Caco-2 (cell line): Measurements from ENCODE around the gene BORCS6. TPM values are rescaled to one million over a fixed set of nuclear protein-coding genes. Genes with fewer than 3 reads are reported as not detected.

Experiments
- BruUV-seq: library from RNA; stranded (reverse); fragments of 400-500 nt; replicated peaks from 2 replicates; lab custom pipeline; 2021; lab: Mats Ljungman, UMichigan
- CTCF ChIA-PET: fragments of 300-600 bp; sonication (Branson Sonifier 250); formaldehyde crosslinking; loops from one replicate; lab custom pipeline; 2022; ENCODE audit warnings: antibody characterized with exemption; lab: Charles Lee
- POLR2A ChIA-PET: fragments of 300-600 bp; sonication (Branson Sonifier 250); formaldehyde crosslinking; loops from one replicate; lab custom pipeline; 2022; ENCODE audit warnings: antibody characterized with exemption; lab: Charles Lee
- DNase-seq, 2 experiments: peaks; one replicate each; pipeline versions ENCODE4 v3.0.0 to v3.0.0-alpha.2; 2020 to 2022
- H3K27me3 ChIP-seq: replicated peaks from 2 replicates; pipeline ENCODE4 v1.6.0; 2011; ENCODE audit warnings: low read length; ENCODE audit not compliant: control insufficient read depth, insufficient read depth
- H3K36me3 ChIP-seq: 2 replicates; pipeline ENCODE4 v1.5.1; 2011; ENCODE audit warnings: low read length; ENCODE audit not compliant: control insufficient read depth, insufficient read depth
- H3K4me1 ChIP-seq: fragments of 250-450 bp; sonication (Bioruptor Pico); 2 replicates; pipeline ENCODE4 v1.5.1; 2020; ENCODE audit warnings: mild to moderate bottlenecking
- H3K4me3 ChIP-seq: 2 replicates; pipeline ENCODE4 v1.5.1; 2011; ENCODE audit warnings: low read depth, mild to moderate bottlenecking, control low read depth, low read length
- H3K9me3 ChIP-seq: fragments of 250-450 bp; sonication (Bioruptor Pico); 2 replicates; pipeline ENCODE4 v1.5.1; 2020; ENCODE audit warnings: mild to moderate bottlenecking, moderate library complexity
- H3K27ac Mint-ChIP-seq: one replicate; pipeline ENCODE4 v1.8.0; 2022; ENCODE audit warnings: mixed read lengths; ENCODE audit not compliant: unreplicated experiment
- H3K27me3 Mint-ChIP-seq: one replicate; pipeline ENCODE4 v1.8.0; 2022; ENCODE audit warnings: mixed read lengths; ENCODE audit not compliant: insufficient read depth, unreplicated experiment
- H3K36me3 Mint-ChIP-seq: one replicate; pipeline ENCODE4 v1.8.0; 2022; ENCODE audit warnings: mild to moderate bottlenecking, mixed read lengths; ENCODE audit not compliant: insufficient read depth, unreplicated experiment
- H3K4me1 Mint-ChIP-seq: one replicate; pipeline ENCODE4 v1.8.0; 2022; ENCODE audit warnings: low read depth, mixed read lengths; ENCODE audit not compliant: unreplicated experiment
- H3K4me3 Mint-ChIP-seq: one replicate; pipeline ENCODE4 v1.8.0; 2022; ENCODE audit warnings: mild to moderate bottlenecking, moderate library complexity, mixed read lengths; ENCODE audit not compliant: unreplicated experiment
- H3K9me3 Mint-ChIP-seq: one replicate; pipeline ENCODE4 v1.8.0; 2022; ENCODE audit warnings: mixed read lengths; ENCODE audit not compliant: unreplicated experiment
- intact Hi-C: fragments of 100-400 bp; cut with micrococcal nuclease; formaldehyde crosslinking; loops from one replicate; pipeline ENCODE4 v1.10.0; 2022; ENCODE audit not compliant: unreplicated experiment
- total RNA-seq: library from RNA; stranded (reverse); gene quantifications from 2 replicates; pipeline ENCODE4 v1.2.3, GENCODE V29; 2022
- TF ChIP-seq, protein P1 (sequence below), 2 experiments: fragments of 200-600 bp in 1 of 2; IDR thresholded peaks; 1 replicate in 1 of 2; 2 replicates in 1 of 2; pipeline versions ENCODE4 v1.5.1 to v1.8.0; 2011 to 2022; ENCODE audit warnings: antibody characterized with exemption in 1 of 2, control low read depth in 1 of 2, inconsistent platforms in 1 of 2, low read depth in 1 of 2, low read length in 1 of 2, mild to moderate bottlenecking in 1 of 2, moderate library complexity in 1 of 2; ENCODE audit not compliant: insufficient read depth in 1 of 2, severe bottlenecking in 1 of 2, unreplicated experiment in 1 of 2

BORCS6 gene
- total RNA-seq, 1 experiment from 2014 or later = 4.7 TPM

DNA sequence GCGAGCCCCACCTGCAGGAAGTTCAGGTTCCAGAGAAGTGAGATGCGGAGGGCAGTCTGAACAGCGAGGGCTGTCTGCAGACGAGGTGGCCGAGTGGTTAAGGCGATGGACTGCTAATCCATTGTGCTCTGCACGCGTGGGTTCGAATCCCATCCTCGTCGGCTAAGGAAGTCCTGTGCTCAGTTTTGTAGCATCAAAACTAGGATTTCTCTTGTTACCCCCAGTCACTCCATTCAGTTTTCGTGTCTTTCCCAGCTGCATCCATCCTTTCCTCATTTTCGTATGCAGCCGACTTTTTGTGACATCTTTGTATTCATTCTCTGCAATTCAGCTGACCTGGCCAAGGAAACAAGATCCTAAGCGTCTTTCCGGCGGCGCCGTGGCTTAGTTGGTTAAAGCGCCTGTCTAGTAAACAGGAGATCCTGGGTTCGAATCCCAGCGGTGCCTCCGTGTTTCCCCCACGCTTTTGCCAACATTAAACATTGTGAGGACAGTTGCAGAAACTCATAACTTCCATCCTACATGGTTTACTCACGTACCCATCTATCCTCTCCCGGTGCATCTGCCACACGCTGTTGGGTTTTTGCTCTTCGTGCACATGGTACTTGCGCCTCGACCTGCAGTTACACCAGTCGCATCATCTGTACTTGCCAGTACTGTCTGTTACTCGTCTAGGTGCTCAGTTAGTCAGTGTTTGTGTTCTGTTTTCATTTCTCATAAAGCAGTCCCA is 3.0 kb downstream of the BORCS6 start:
- H3K27ac Mint-ChIP-seq = no peak overlapping the region
- H3K4me1 ChIP-seq = peaks cover 13% of the 10 kb centered on the region
- no peaks in the 10 kb centered on the region for H3K27me3 ChIP-seq
- BruUV-seq = no TSS peak
- no peak overlapping the region for H3K4me3 Mint-ChIP-seq
- H3K9me3 Mint-ChIP-seq = no peaks in the 10 kb centered on the region
- H3K4me1 Mint-ChIP-seq = peaks cover 6% of the 10 kb centered on the region
- intact Hi-C loops = loop anchor here (1.0 to 2.0 kb wide), 3 partner anchors 23 to 68 kb away; partner anchors contain the start of genes ALOXE3 and AURKB
- TF ChIP-seq, protein P1, sequence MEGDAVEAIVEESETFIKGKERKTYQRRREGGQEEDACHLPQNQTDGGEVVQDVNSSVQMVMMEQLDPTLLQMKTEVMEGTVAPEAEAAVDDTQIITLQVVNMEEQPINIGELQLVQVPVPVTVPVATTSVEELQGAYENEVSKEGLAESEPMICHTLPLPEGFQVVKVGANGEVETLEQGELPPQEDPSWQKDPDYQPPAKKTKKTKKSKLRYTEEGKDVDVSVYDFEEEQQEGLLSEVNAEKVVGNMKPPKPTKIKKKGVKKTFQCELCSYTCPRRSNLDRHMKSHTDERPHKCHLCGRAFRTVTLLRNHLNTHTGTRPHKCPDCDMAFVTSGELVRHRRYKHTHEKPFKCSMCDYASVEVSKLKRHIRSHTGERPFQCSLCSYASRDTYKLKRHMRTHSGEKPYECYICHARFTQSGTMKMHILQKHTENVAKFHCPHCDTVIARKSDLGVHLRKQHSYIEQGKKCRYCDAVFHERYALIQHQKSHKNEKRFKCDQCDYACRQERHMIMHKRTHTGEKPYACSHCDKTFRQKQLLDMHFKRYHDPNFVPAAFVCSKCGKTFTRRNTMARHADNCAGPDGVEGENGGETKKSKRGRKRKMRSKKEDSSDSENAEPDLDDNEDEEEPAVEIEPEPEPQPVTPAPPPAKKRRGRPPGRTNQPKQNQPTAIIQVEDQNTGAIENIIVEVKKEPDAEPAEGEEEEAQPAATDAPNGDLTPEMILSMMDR (IDR thresholded peaks at IDR 0.05; ENCODE audit: insufficient read depth in 1 of 2, low read depth in 1 of 2, low read length in 1 of 2, severe bottlenecking in 1 of 2, unreplicated experiment in 1 of 2) = peak in 1 of 2 experiments; percentile 37
- ChIA-PET POLR2A (interaction anchor here (1.2 kb wide), 2 partner anchors 14 to 23 kb away, joined by 3 to 4 read pairs; partner anchors contain the start of gene AURKB), CTCF (no interaction called here)
- H3K9me3 ChIP-seq = no peaks in the 10 kb centered on the region
- DNase-seq = peak; percentile 91
- no peaks in the 10 kb centered on the region for H3K27me3 Mint-ChIP-seq
- peak overlapping the region; percentile 84 for H3K4me3 ChIP-seq
- no peaks in the 10 kb centered on the region for H3K36me3 ChIP-seq
- H3K36me3 Mint-ChIP-seq = no peaks in the 10 kb centered on the region

DNA sequence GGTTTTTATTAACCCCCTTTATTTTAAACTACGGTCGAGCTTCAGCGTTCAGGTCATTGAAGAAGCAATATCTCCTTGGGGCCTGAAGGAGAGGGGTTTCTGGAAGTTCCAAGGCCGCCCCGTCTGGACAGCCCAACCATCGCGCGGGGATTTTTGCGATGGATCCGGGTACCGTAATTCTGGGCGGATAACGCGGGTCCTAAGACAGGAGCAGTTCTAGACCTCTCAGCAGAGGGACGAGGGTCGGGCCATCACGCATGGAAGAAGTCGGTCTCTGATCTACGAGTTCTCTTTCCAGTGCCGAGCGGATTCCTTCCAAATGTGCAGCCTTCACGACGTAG is 3.6 kb downstream of the BORCS6 start:
- BruUV-seq = no TSS peak
- Histone ChIP-seq H3K27me3 (no peaks in the 10 kb centered on the region), H3K4me1 (peaks cover 13% of the 10 kb centered on the region), H3K36me3 (no peaks in the 10 kb centered on the region), H3K9me3 (no peaks in the 10 kb centered on the region), H3K4me3 (peak overlapping the region; percentile 84)
- no peak overlapping the region for H3K4me3 Mint-ChIP-seq
- ChIA-PET POLR2A (interaction anchor here (1.2 kb wide), 1 partner anchor 13 kb away, joined by 5 read pairs; no protein-coding TSS in a partner anchor), CTCF (no interaction called here)
- H3K27me3 Mint-ChIP-seq = no peaks in the 10 kb centered on the region
- H3K9me3 Mint-ChIP-seq = no peaks in the 10 kb centered on the region
- intact Hi-C loops = loop anchor here (2.0 kb wide), 1 partner anchor 68 kb away; the partner anchor contains the start of gene ALOXE3
- H3K4me1 Mint-ChIP-seq = peaks cover 6% of the 10 kb centered on the region
- TF ChIP-seq, protein P1 (IDR thresholded peaks at IDR 0.05; ENCODE audit: insufficient read depth in 1 of 2, low read depth in 1 of 2, low read length in 1 of 2, severe bottlenecking in 1 of 2, unreplicated experiment in 1 of 2) = no peak
- no peak for DNase-seq
- no peaks in the 10 kb centered on the region for H3K36me3 Mint-ChIP-seq
- H3K27ac Mint-ChIP-seq = no peak overlapping the region

DNA sequence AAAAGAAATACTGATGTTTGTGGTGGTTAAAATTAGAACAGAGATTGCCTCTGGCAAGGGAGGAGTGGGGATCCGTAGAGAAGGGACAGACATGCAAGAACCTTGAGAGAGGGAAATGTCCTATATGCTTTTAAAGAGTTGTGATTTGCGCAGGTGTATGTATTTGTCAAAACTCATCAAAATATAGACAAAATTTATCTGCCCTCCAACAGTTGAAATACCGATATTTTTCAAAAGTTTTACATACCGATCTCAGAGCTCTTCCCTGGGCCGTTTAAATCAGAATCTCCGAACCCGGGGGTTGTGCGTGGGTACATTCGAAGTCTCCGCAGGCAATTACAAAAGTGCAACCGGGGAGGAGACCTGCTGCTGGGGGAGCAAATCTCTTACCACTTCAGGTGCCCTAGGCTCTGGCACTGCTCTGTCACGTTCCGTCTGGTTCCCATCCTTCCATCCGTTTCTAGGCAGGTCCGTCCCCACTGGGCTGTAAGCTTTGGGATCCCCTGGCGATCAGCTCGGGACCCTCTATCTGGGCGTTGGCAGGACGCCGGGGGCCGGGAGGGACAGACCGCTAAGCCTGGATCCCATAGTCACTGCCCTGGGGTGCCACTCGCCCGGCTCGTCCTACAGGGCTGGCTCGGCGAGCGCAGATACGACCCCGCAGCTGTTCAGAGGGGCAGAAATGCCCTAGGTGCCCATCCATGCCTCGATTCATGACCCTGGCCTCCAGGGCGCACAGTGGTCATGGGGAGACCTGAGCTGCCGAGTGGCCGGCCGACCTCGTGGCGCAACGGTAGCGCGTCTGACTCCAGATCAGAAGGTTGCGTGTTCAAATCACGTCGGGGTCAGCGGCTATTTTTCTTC is 4.2 kb downstream of the BORCS6 start:
- CTCF ChIA-PET = interaction anchor here (0.6 kb wide), 1 partner anchor 29 kb away, joined by 3 read pairs; no protein-coding TSS in a partner anchor

More for the DNA sequence above, 4.2 kb downstream of the BORCS6 start:
- H3K4me1 ChIP-seq = peaks cover 13% of the 10 kb centered on the region
- peaks cover 6% of the 10 kb centered on the region for H3K4me1 Mint-ChIP-seq
- H3K27me3 Mint-ChIP-seq = no peaks in the 10 kb centered on the region
- H3K9me3 Mint-ChIP-seq = no peaks in the 10 kb centered on the region
- POLR2A ChIA-PET = interaction anchor here (0.6 to 1.2 kb wide), 2 partner anchors 12 to 103 kb away, joined by 3 to 5 read pairs; partner anchors contain the start of gene RANGRF
- no TSS peak for BruUV-seq
- H3K27me3 ChIP-seq = no peaks in the 10 kb centered on the region
- intact Hi-C loops = loop anchor here (2.0 kb wide), 1 partner anchor 67 kb away; the partner anchor contains the start of gene ALOXE3
- H3K36me3 ChIP-seq = no peaks in the 10 kb centered on the region
- peak; percentile 71 to 84 for DNase-seq
- no peak overlapping the region for H3K27ac Mint-ChIP-seq
- H3K36me3 Mint-ChIP-seq = no peaks in the 10 kb centered on the region
- H3K4me3 Mint-ChIP-seq = no peak overlapping the region
- TF ChIP-seq, protein P1 (IDR thresholded peaks at IDR 0.05; ENCODE audit: insufficient read depth in 1 of 2, low read depth in 1 of 2, low read length in 1 of 2, severe bottlenecking in 1 of 2, unreplicated experiment in 1 of 2) = no peak
- peak overlapping the region; percentile 84 for H3K4me3 ChIP-seq
- no peaks in the 10 kb centered on the region for H3K9me3 ChIP-seq
